ENCODE measurements around the gene LINGO3. TPM values are rescaled to one million over a fixed set of nuclear protein-coding genes. Genes with fewer than 3 reads are reported as not detected.
"Not testable (repeated sequence)": the region's sequence is repeated elsewhere in the genome, so short reads cannot be mapped to it uniquely, and the experiment has no call there.

Gene LINGO3, protein sequence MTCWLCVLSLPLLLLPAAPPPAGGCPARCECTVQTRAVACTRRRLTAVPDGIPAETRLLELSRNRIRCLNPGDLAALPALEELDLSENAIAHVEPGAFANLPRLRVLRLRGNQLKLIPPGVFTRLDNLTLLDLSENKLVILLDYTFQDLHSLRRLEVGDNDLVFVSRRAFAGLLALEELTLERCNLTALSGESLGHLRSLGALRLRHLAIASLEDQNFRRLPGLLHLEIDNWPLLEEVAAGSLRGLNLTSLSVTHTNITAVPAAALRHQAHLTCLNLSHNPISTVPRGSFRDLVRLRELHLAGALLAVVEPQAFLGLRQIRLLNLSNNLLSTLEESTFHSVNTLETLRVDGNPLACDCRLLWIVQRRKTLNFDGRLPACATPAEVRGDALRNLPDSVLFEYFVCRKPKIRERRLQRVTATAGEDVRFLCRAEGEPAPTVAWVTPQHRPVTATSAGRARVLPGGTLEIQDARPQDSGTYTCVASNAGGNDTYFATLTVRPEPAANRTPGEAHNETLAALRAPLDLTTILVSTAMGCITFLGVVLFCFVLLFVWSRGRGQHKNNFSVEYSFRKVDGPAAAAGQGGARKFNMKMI
- not detected for total RNA-seq

DNA sequence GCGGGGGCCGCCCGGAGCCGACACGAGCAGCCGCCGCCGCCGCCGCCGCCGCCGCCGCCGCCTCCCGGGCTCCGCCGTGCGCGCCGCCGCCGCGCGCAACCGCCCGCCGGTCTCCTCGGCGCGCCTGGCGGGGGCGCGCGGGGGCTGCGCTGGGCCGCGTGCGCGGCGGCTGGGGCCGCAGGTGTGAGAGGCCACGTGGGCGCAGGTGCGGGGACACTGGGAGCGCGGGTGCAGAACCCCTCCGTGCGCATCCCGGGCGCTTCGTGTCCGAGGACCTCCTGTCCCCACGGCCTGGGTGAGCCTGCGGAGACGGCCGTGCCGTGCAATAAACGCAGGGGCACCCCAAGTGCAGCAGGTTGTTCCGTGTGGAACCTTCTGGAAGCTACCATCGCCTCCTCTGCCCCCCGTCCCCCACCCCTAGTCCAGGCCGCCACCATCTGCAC is at the start of gene LINGO3:
Gene LINGO3, minus strand, starts transcription at position 41 of the 443 bp plus-strand sequence. CDS start 16,378 bp downstream, outside the sequence.
- DNase-seq (ENCODE audit: low spot score): no peak

DNA sequence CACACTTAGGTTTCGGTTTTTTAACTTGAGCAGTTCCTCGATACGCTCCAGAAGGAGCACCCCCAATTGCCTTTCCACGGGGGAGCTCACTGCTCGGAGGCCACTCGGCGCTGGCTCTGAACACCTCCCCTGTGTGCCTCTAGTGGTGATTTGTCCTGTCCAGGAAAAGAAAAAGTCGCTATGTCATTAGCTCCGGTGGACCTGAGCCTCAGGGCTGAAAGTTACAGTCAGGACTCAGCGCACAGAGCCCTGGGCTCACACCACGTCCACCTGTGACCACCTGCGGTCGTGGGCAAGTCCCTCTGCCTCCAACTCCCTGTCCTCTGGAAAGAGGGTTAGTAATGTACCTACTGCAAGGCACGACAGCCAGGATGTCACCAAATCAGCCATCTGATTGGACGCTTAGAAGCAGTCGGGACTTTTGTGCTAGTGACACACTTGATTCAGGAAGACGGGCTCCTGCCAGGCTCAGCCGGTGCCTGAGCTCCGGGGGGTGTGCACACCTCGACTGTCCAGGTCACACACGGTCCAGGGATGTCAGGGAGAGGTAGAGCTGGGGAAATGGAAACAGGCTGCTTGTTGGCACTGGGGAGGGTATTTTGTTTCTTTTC is 48.2 kb upstream of the LINGO3 start:
- no peak for DNase-seq (ENCODE audit: low spot score)

DNA sequence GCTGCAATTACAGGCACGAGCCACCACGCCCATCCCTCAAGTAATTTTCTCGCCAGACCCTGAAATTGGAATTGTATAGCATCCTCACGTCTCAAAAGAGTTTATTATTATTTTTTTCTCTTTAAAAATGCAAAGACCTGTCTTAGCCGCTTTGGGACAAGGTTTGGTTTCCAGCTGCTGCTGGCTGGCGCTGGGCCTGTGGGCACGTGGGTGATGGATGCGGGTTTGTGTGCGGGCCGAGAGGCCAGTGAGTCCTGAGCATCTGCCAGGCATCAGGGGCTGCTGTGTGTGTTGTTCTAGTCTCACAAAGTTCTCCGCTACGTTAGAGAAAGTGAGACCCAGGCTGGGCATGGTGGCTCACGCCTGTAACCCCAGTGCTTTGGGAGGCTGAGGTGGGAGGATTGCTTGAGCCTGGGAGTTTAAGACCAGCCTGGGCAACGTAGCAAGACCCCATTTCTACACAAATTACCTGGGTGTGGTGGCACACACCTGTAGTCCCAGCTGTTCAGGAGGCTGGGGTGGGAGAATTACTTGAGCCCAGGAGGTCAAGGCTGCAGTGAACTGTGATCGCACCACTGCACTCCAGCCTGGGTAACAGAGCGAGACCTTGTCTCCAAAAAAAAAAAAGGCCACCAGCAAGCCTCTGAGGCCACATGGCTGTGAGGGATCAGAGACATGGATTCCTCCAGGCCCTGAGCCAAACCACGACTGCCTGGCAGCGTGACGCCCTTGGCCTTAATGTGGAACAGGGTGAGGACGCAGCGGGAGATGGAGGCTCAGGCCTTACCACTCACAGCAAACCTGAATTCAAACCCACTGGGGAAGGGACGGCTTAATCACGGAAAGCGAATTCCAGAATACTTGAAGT is 47.4 kb upstream of the LINGO3 start:
- no peak for DNase-seq (ENCODE audit: low spot score)

DNA sequence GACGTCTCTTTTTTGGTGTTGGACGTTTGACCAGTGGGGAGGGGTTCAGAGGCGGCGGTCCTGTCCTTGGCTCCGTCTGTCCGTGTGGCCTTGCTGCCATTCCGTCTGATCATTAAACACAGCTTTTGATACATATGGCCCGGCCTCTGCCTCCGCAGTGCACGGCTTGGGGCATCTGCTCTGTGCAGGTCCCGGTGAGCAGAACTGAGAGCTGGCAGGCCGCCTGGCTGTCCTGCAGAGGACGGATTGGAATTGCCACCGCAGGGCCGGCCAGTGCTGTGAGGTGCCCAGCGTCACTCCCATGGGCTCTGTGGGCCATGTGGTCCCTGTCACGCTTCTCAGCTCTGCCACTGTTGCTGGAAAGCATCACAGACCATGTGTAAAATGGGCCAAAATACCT is 46.7 kb upstream of the LINGO3 start:
- no peak for DNase-seq (ENCODE audit: low spot score)

DNA sequence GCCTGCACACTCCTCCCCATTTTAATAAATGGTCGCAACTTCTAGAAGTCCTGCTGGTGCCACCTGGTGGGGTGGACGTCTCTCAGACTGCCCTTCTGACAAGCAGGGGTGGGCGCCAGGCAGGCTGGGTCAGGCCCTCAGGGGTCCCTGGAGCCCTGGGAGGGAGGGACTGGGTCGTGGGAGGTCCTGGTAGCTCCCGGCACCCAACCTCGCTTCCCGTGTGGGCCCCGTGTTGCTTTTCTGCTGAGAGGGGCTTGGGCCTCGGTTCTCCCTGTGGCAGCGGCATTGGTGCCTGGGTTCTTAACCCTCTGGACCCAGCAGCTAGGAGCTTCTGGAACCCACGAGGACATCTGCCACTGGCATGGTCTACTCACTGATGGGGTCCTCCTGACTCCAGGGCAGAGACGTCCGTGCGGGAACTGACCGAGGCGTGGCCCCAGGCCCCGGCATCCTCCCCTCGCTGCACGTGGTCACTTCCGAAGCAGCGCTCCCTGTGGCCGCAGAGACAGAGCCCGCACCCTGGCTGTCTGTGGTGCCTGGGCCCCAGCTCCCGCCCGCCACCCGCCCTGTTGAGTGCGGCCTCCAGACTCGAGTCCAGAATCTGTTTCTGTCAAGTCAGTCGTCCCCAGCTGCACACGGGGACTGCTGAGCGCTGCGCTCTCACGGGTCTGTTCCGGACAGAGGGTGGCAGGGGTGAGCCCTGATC is 46.1 kb upstream of the LINGO3 start:
- no peak for DNase-seq (ENCODE audit: low spot score)

DNA sequence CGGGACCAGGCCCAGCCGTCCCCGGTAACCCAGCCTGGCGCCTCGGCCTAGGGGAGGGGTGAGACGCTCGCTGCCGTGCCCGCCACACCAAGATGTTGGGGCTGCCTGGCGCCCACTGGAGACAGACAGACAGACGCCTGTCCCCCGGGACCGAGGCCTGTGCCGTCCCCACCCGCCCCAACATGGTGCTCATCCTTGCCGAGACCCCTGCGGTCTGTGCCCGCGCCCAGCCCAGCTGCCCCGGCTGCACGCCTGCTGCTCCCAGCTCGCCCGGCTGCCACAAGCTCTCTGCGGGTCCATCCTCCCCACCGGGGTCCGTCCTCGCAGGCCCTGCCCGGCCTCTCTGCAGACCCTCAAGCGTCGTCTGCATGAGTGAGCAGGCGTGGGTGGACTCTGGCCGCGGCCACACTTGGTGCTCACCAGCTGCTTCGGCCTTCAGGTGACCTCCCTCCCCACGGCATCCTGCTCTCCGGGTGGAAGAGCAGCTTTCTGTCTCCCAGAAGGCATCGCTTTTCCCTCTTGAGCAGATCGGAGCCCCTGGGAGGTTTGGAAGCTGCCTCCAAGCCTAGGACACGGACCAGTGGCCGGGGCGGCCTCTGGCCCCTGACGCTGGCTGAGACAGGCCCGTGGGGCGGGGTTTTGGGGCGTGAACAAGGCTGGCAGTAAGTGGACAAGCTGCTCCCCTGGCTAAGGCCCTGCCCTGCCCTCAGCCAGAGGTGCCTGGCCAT is 45.4 kb upstream of the LINGO3 start:
- DNase-seq (ENCODE audit: low spot score): no peak

DNA sequence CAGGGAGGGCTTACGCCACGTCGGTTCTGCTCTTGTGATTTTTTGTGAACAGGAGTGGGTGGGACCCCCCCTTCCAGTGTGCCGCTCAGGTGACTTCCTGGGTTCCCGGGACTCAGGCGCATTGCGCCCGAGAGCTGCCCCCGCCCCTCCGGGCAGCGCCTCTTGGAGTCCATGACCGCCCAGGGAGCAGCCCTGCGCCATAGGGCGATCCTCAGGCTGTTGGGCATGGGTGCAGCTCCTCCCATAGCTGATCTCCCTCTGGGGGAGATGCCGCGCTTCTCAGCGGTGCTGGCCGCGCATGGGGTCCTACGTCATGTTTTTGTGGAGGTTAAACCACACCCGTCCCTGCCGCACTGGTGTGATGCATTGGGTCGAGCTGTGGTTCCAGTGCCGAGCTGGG is 44.2 kb upstream of the LINGO3 start:
- DNase-seq (ENCODE audit: low spot score): no peak

DNA sequence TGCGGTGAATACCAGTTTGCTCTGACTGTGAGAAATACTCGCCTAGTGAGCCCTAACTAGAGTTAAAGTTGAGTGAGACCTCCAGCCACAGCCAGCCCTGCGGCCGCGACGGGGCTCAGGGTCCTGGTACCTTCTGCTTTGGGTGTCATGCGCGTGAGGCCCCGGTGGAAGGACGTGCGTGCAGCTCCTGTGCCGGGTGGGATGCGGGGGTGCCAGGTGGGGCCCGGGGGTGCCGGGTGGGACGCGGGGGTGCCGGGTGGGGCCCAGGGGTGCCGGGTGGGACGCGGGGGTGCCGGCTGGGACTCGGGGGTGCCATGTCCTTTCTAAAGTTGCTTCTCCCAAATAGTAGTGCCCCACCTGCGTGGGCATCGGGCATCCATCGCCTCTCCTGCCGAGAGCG is 43.6 kb upstream of the LINGO3 start:
- DNase-seq (ENCODE audit: low spot score): no peak

DNA sequence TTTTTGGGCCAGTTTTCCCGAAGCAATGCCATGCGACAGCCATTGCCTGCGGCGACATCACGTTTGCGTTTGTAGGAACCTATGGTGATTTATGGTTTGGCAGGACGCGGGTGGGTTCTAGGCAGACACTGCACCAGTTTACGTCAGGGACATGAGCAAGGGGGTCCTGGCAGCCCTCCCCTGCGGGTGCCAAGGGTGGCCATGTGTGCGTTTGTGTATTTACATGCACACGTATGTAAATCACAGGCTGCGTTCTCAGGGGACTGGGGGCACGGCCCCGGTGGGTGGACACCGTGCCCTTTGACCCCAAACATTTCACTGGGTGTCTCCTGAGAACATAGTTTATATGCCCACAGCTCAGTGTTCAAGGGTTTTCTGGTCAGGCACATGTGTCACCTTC is 42.7 kb upstream of the LINGO3 start:
- DNase-seq (ENCODE audit: low spot score): no peak

DNA sequence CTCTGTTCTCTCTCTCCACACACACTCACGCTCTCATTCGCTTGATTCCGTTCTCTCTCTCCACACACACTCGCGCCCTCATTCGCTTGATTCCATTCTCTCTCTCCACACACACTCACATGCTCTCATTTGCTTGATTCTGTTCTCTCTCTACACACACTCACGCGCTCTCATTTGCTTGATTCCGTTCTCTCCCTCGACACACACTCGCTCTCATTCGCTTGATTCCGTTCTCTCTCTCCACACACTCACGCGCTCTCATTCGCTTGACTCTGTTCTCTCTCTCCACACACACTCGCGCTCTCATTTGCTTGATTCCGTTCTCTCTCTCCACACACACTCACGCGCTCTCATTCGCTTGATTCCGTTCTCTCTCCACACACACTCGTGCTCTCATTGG is 41.9 kb upstream of the LINGO3 start:
- not testable (repeated sequence) for DNase-seq (ENCODE audit: low spot score)

DNA sequence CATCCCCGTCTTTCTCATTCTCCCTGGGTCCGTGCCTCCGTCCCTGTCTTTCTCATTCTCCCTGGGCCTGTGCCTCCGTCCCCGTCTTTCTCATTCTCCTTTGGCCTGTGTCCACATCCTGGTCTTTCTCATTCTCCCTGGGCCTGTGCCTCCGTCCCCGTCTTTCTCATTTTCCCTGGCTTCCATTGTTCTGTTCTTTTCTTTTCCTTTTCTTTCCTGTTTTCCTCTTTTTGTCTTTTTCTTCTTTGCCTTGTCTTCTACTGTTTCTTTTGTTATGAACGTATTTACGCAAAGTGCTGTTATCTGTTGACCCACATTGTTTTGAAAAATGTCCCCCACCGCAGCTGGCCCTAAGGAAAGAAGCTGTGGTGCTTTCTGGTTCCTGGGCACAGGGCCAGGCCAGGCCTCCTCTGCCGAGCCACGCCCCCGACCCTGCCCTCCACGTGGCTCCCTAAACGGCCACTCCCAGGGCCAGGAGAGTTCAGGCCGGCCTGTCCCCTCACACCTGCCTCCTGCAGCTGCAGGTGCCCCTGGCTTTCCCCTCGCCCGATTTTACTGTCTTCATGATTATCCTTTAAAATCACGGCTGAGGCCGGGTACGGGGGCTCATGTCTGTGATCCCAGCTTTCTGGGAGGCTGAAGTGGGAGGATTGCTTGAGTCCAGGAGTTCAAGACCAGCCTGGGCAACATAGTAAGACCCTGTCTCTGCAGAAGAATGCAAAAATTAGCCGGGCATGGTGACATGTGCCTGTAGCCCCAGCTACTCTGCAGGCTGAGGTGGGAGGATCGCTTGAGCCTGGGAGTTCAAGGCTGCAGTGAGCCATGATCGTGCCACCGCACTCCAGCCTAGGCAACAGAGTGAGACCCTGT is 38.1 kb upstream of the LINGO3 start:
- no peak for DNase-seq (ENCODE audit: low spot score)

DNA sequence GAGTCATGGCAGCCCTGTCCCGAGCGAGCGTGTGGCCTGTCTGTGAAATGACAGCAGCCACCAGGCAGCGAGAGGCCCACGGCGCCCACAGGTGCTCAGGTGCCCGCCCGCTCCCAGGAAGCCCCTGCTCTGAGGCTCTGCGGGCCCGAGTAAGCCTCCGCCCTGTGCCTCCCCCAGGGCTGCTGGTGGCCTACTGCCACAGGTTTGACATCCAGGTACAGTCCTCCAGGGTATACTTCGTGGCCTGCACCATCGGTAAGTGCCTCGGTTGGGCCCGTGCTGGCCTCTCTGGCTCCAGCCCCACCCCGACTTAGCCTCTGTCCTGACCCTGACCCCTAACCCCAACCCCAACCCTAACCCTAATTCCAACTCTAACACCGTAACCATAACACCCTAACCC is 37.1 kb upstream of the LINGO3 start:
- DNase-seq (ENCODE audit: low spot score): no peak

DNA sequence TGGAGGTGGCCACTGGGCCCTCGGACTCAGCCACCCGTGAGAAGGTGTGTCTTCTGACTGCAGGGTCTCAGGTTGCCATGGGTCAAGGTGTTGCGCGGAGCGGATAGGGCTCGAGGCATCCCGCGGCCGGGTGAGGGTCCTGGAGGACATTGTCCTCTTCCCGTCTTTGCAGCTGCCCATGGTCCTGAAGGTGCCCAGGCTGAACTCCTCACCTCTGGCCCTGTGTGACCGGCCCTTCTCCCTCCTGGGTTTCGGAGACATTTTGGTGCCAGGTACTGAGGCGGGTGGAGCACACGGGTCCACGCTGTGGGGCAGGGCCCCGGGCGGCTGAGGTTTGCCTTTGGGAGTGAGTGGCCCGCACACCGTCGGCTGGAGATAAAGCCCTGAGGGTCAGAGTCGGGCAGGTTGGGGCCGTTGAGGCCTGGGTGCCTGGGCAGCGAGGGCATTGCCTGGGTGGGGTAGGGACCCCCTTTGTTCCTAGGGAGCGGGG is 36.5 kb upstream of the LINGO3 start:
- no peak for DNase-seq (ENCODE audit: low spot score)

DNA sequence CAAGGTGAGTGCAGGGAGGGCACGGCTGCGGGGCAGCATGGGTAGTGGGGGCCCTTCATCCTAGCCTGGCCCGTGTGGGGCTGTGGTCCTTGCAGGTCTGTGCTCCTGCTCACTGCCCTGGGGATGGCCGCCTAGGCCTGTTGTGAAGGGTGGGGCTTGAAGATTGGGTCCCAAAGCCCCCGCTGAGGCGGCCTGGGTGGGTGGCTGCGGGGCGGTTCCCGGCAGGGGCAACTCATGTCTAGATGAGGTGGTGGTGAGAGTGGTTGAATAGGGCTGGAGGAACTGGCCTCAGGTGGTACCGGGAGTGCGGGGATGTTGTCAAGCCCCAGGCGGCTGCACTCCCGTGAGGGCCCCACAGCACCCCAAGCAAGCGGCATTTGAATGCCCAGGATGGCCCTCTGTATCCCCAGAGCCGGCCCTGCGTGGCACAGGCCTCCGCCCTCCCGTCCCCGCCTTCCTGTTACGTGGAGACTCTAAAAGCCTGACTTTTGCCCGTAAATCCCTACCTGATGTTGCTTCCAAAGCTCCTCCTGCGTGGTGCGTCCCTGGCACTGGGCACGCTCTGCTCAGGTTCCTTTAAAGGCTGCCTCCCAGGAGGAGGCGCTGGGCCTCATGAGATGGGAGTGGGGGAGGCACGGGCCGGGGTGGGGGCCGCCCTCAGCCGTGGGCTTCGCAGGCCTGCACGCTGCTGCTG is 35.5 kb upstream of the LINGO3 start:
- DNase-seq (ENCODE audit: low spot score): no peak

DNA sequence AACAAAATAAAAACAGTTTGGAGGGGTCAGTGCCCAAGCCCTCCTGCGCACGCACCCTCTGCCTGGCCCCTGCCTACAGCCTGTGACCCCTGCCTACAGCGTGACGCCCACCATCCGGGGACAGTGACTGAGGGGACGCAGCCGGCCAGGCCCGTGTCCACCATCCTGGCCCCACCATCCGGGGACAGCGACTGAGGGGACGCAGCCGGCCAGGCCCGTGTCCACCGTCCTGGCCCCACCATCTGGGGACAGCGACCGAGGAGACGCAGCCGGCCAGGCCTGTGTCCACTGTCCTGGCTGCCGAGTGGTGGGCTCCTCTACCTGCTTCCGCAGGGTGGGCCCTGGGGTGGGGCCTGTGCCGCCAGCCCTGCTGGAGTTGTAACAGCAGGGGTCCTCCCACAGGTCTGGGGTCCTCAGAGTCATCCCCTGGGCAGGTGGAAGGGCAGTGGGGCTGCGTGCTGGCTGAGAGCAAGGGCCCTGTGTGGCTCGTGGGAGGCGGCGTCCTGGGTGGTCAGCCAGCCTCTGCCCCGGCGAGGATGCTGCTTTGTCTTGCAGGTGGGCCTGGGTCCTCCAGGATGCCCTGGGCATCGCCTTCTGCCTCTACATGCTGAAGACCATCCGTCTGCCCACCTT is 34.8 kb upstream of the LINGO3 start:
- no peak for DNase-seq (ENCODE audit: low spot score)

DNA sequence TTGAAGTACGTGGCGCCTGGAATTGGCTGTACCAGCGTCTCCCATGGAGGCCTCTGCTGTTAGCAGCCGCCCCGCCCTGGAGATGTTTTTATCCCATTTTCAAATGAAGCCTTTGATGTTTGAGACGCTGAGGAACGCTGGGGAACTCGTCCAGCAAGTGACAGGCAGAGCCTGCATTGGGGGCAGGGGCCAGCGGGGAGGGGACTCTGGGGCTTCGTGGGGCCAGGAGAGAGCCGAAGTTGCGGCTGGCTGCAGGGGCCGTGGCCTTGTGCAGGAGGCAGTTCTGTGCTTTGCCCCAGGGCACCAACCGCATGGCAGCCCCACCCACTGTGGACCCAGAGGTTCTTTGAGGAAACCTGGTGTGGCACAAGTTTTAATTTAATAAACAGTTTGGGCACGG is 34.0 kb upstream of the LINGO3 start:
- DNase-seq (ENCODE audit: low spot score): no peak

DNA sequence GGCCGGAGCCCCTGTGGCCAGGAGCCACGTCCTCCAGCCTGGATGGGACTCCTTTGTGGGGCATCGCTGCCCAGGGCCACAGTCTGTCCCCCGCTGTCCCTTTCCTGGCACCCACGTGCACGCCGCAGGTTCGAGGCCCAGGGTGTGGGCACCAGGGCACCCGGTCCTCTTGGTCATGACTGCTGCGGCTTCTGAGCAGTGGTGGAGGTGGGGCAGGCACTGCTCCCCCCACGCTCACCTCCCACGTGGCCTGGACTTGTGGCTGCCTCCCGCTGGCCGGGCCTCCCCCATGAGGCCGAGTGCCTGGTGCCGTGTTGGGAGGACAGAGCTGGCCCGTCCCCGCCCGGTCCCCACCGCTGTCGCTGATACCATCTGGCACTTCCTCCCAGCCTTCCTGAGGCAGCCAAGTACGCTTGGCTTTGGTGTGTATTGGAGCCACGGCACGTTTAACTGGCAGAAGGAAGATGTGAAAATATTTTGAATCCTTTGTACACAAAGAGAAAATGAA is 33.3 kb upstream of the LINGO3 start:
- no peak for DNase-seq (ENCODE audit: low spot score)
